H1 (cell line): Measurements from ENCODE around the gene KLF2. TPM values are rescaled to one million over a fixed set of nuclear protein-coding genes. Genes with fewer than 3 reads are reported as not detected.

Experiments
- CBX5 ChIP-seq: fragments of 300-800, 300-1000 bp; sonication (generic); IDR thresholded peaks from 2 replicates; pipeline ENCODE4 v1.7.1; 2016; ENCODE audit warnings: antibody characterized with exemption, low read length, low read depth
- CBX8 ChIP-seq: fragments of 300-800, 300-1000 bp; sonication (generic); IDR thresholded peaks from 2 replicates; pipeline ENCODE4 v1.7.1; 2016; ENCODE audit warnings: low read depth, low read length, borderline replicate concordance
- EGR1 ChIP-seq: IDR thresholded peaks from 2 replicates; pipeline ENCODE4 v1.6.1; 2011; ENCODE audit warnings: low read depth, low read length, borderline replicate concordance
- HDAC2 ChIP-seq, 2 experiments: fragments of 300-600 bp in 1 of 2; sonication (generic) in 1 of 2; IDR thresholded peaks; 2 replicates each; pipeline ENCODE4 v1.6.1; 2011 to 2012; ENCODE audit warnings: low read depth in 2 of 2, low read length in 2 of 2, mild to moderate bottlenecking in 2 of 2, moderate library complexity in 2 of 2, borderline replicate concordance in 1 of 2, inconsistent platforms in 1 of 2
- JUN ChIP-seq: IDR thresholded peaks from 2 replicates; pipeline ENCODE4 v1.6.1; 2011; ENCODE audit warnings: low read depth, mild to moderate bottlenecking, improper control_type of control experiment, low read length
- JUND ChIP-seq: IDR thresholded peaks from 2 replicates; pipeline ENCODE4 v1.6.1; 2011; ENCODE audit warnings: mild to moderate bottlenecking, improper control_type of control experiment, low read length
- KDM4A ChIP-seq: IDR thresholded peaks from one replicate; pipeline ENCODE4 v1.7.1; 2012; ENCODE audit warnings: low read depth, mild to moderate bottlenecking, moderate library complexity, low read length, inconsistent platforms; ENCODE audit not compliant: severe bottlenecking
- POLR2A ChIP-seq, 2 experiments: IDR thresholded peaks; 1 replicate in 1 of 2; 2 replicates in 1 of 2; pipeline ENCODE4 v1.6.1; 2011; ENCODE audit warnings: low read depth in 2 of 2, low read length in 2 of 2, mild to moderate bottlenecking in 2 of 2; ENCODE audit errors: control extremely low read depth in 1 of 2
- RXRA ChIP-seq: IDR thresholded peaks from 2 replicates; pipeline ENCODE4 v1.6.1; 2011; ENCODE audit warnings: low read depth, mild to moderate bottlenecking, low read length, moderate library complexity; ENCODE audit not compliant: insufficient read depth
- TAF1 ChIP-seq: IDR thresholded peaks from 2 replicates; pipeline ENCODE4 v1.6.1; 2011; ENCODE audit warnings: mild to moderate bottlenecking, low read depth, low read length
- polyA plus RNA-seq, 7 experiments: library from polyadenylated mRNA; depleted of rRNA in 3 of 7; stranded (reverse) in 5 of 7; unstranded in 2 of 7; fragments of >200 nt in 5 of 7; fragments of 200-250 nt in 2 of 7; gene quantifications; 1 replicate in 5 of 7; 2 replicates in 1 of 7; 4 replicates in 1 of 7; pipeline versions ENCODE4 v1.2.1 to v1.2.3, GENCODE V29; 2011 to 2013; ENCODE audit warnings: missing spikeins in 2 of 7, mixed read lengths in 2 of 7
- total RNA-seq: library from RNA; stranded (reverse); fragmentation: NEBNext Ultra II Directional; extraction: Animal tissue kit (Norgen Biotek cat#: 25700); gene quantifications from 2 replicates; pipeline ENCODE4 v1.2.1, GENCODE V29; 2021

Gene KLF2
- total and polyA plus RNA-seq, 2 of the 8 experiments (the other 6 are each of a cell fraction or from before 2014, with no cell fraction given), result 0.19 to 0.33 TPM

- no peak for TF ChIP-seq EGR1
- no peak for TF ChIP-seq KDM4A
- TF ChIP-seq JUND, result no peak
- no peak for TF ChIP-seq CBX8
- no peak for TF ChIP-seq JUN
- TF ChIP-seq CBX5, result no peak
- TF ChIP-seq RXRA, result no peak
- TF ChIP-seq POLR2A (IDR thresholded peaks at IDR 0.05; ENCODE audit: control extremely low read depth in 1 of 2, low read depth in 2 of 2, low read length in 2 of 2), result no peak
- no peak for TF ChIP-seq HDAC2 (IDR thresholded peaks at IDR 0.05; ENCODE audit: borderline replicate concordance in 1 of 2, low read depth in 2 of 2, low read length in 2 of 2)
- no peak for TF ChIP-seq TAF1
- TF ChIP-seq, all 59 proteins: peak for 0
Measured at GRCh38 chr19:16364231-16364865, 39.7 kb downstream of the KLF2 start (continued).
